OCI-LY7 (cell line): ENCODE measurements around the gene ZDHHC11B. TPM values are rescaled to one million over a fixed set of nuclear protein-coding genes. Genes with fewer than 3 reads are reported as not detected.

Experiments
- BruUV-seq: library from RNA; stranded (reverse); fragments of 400-500 nt; replicated peaks from 2 replicates; lab custom pipeline; 2021; lab: Mats Ljungman, UMichigan
- CTCF ChIA-PET: fragments of 300-600 bp; sonication (Branson Sonifier 250); formaldehyde crosslinking; loops from one replicate; lab custom pipeline; 2022; ENCODE audit warnings: antibody characterized with exemption; ENCODE audit not compliant: unreplicated experiment; lab: Charles Lee
- POLR2A ChIA-PET: fragments of 300-600 bp; sonication (Branson Sonifier 250); formaldehyde crosslinking; loops from one replicate; lab custom pipeline; 2022; ENCODE audit warnings: antibody characterized with exemption; lab: Charles Lee
- DNase-seq: peaks from one replicate; pipeline ENCODE4 v3.0.0-alpha.2; 2015; ENCODE audit warnings: low spot score
- H2AFZ ChIP-seq: fragments of 200-600 bp; sonication (generic), shearing (Covaris generic); 2 replicates; pipeline ENCODE4 v1.6.1; 2014; ENCODE audit warnings: mild to moderate bottlenecking, antibody characterized with exemption, low read length, moderate library complexity
- H3K27ac ChIP-seq: fragments of 200-600 bp; sonication (generic); 2 replicates; pipeline ENCODE4 v1.5.1; 2014; ENCODE audit warnings: mixed run types, low read depth, mild to moderate bottlenecking, moderate library complexity, low read length, inconsistent platforms; ENCODE audit not compliant: poor library complexity, severe bottlenecking
- H3K36me3 ChIP-seq: fragments of 200-600 bp; sonication (generic); 2 replicates; pipeline ENCODE4 v1.6.1; 2014; ENCODE audit warnings: mild to moderate bottlenecking, antibody characterized with exemption, low read length, moderate library complexity, mixed read lengths; ENCODE audit not compliant: insufficient read depth
- H3K4me1 ChIP-seq: fragments of 200-600 bp; sonication (generic); 2 replicates; pipeline ENCODE4 v1.5.1; 2014; ENCODE audit warnings: mild to moderate bottlenecking, low read length; ENCODE audit not compliant: insufficient read depth, poor library complexity, severe bottlenecking
- H3K4me2 ChIP-seq: fragments of 200-600 bp; sonication (generic); 2 replicates; pipeline ENCODE4 v1.6.1; 2014; ENCODE audit warnings: mild to moderate bottlenecking, low read length
- H3K4me3 ChIP-seq: fragments of 200-600 bp; sonication (generic); 2 replicates; pipeline ENCODE4 v1.5.1; 2014; ENCODE audit warnings: mild to moderate bottlenecking, low read depth, low read length; ENCODE audit not compliant: poor library complexity, severe bottlenecking
- H3K79me2 ChIP-seq: fragments of 200-600 bp; sonication (generic); 2 replicates; pipeline ENCODE4 v1.6.1; 2016; ENCODE audit warnings: low read depth, mild to moderate bottlenecking, low read length, moderate library complexity, mixed read lengths; ENCODE audit not compliant: insufficient read depth
- H3K9me2 ChIP-seq: fragments of 200-600 bp; sonication (generic); 2 replicates; pipeline ENCODE4 v1.6.1; 2016; ENCODE audit warnings: mild to moderate bottlenecking, low read length, mixed read lengths; ENCODE audit not compliant: insufficient read depth
- H3K9me3 ChIP-seq: fragments of 200-600 bp; sonication (generic); 2 replicates; pipeline ENCODE4 v1.6.1; 2014; ENCODE audit warnings: mild to moderate bottlenecking, mixed run types, low read length, mixed read lengths
- H4K20me1 ChIP-seq: fragments of 200-600 bp; sonication (generic); 2 replicates; pipeline ENCODE4 v1.6.1; 2014; ENCODE audit warnings: mild to moderate bottlenecking, antibody characterized with exemption, low read length, moderate library complexity, mixed read lengths; ENCODE audit not compliant: insufficient read depth
- CTCF ChIP-seq: fragments of 200-600 bp; sonication (generic); conservative IDR thresholded peaks from 2 replicates; pipeline ENCODE4 v1.5.1; 2014; ENCODE audit warnings: mild to moderate bottlenecking, antibody characterized with exemption, low read length, moderate library complexity, mixed read lengths
- EZH2phosphoT487 ChIP-seq: fragments of 200-600 bp; sonication (generic); IDR thresholded peaks from 2 replicates; pipeline ENCODE4 v1.6.1; 2018; ENCODE audit warnings: low read depth, borderline replicate concordance, mild to moderate bottlenecking, mixed run types, antibody characterized with exemption, low read length, moderate library complexity, mixed read lengths
- intact Hi-C: fragments of 100-400 bp; cut with micrococcal nuclease; formaldehyde crosslinking; loops from one replicate; pipeline ENCODE4 v1.10.0; 2022; ENCODE audit not compliant: unreplicated experiment
- total RNA-seq, 2 experiments: library from RNA; depleted of rRNA in 1 of 2; stranded (reverse); fragments of >200 nt in 1 of 2; shearing (Covaris generic) in 1 of 2; gene quantifications; 2 replicates each; pipeline ENCODE4 v1.2.3, GENCODE V29; 2014 to 2022

The ZDHHC11B gene
- total RNA-seq, 2 experiments from 2014 or later: 0.29 TPM; not detected in 1

- peaks cover 33% of the 10 kb centered on the region for H3K36me3 ChIP-seq
- no peaks in the 10 kb centered on the region for H3K4me1 ChIP-seq
- POLR2A ChIA-PET: no interaction called here
- H3K4me3 ChIP-seq: no peak overlapping the region
- intact Hi-C loops: no loop called here
- CTCF ChIA-PET: no interaction called here
- H2AFZ ChIP-seq: no peak overlapping the region
- no TSS peak for BruUV-seq
- no peak for TF ChIP-seq CTCF
- no peak for TF ChIP-seq EZH2phosphoT487
- H3K79me2 ChIP-seq: no peaks in the 10 kb centered on the region
- H3K9me3 ChIP-seq: no peaks in the 10 kb centered on the region
- no peak overlapping the region for H3K4me2 ChIP-seq
- no peaks in the 10 kb centered on the region for H3K9me2 ChIP-seq
- no peak for DNase-seq
- no peak overlapping the region for H3K27ac ChIP-seq
- no peaks in the 10 kb centered on the region for H4K20me1 ChIP-seq
Measured at GRCh38 chr5:663436-664342, 120.8 kb downstream of the ZDHHC11B start.

GRCh38 chr5:662751-663435 lies 121.6 kb downstream of the ZDHHC11B start:
- H3K4me2 ChIP-seq: no peak overlapping the region
- H3K4me1 ChIP-seq: no peaks in the 10 kb centered on the region
- no peak overlapping the region for H3K27ac ChIP-seq
- ChIA-PET CTCF (no interaction called here), POLR2A (no interaction called here)
- H4K20me1 ChIP-seq: no peaks in the 10 kb centered on the region
- intact Hi-C loops: no loop called here
- H3K9me3 ChIP-seq: no peaks in the 10 kb centered on the region
- BruUV-seq: no TSS peak
- no peak overlapping the region for H2AFZ ChIP-seq
- H3K4me3 ChIP-seq: no peak overlapping the region
- peaks cover 38% of the 10 kb centered on the region for H3K36me3 ChIP-seq
- DNase-seq: no peak
- H3K79me2 ChIP-seq: no peaks in the 10 kb centered on the region
- TF ChIP-seq EZH2phosphoT487 (no peak), CTCF (no peak)
- H3K9me2 ChIP-seq: no peaks in the 10 kb centered on the region
